Left ventricle myocardium superior (tissue), 1 donor: ENCODE data around the gene DGKH. TPM values are rescaled to one million over a fixed set of nuclear protein-coding genes. Genes with fewer than 3 reads are reported as not detected.

Experiments
- ATAC-seq: fragments of 200-7000 bp; cut with Tn5 transposase; one replicate; pipeline ENCODE4 v1.9.1; 2020; ENCODE audit warnings: mild to moderate bottlenecking, moderate library complexity
- DNase-seq: peaks from one replicate; pipeline ENCODE4 v3.0.0-alpha.2; 2020
- intact Hi-C: fragments of 100-400 bp; cut with micrococcal nuclease; formaldehyde crosslinking; loops from one replicate; pipeline ENCODE4 v1.11.0; 2022
- total RNA-seq: library from RNA; stranded (reverse); fragmentation: NEBNext Ultra II Directional; extraction: Animal tissue kit (Norgen Biotek cat#: 25700); gene quantifications from one replicate; pipeline ENCODE4 v1.2.1, GENCODE V29; 2021
- donor health status: DM: no; HTN: yes; CAD: no; lungs with severe emphysema.

DGKH gene
- total RNA-seq, 1 donor from 2014 or later: 5.2 TPM

- DNase-seq (no peak), ATAC-seq (no peak)
- intact Hi-C loops: no loop called here
Observed at GRCh38 chr13:42258747-42259146, 210.3 kb downstream of the DGKH start.

GRCh38 chr13:42259515-42259914, 211.1 kb downstream of the DGKH start:
- intact Hi-C loops: no loop called here
- ATAC-seq (no peak), DNase-seq (no peak)

DNA sequence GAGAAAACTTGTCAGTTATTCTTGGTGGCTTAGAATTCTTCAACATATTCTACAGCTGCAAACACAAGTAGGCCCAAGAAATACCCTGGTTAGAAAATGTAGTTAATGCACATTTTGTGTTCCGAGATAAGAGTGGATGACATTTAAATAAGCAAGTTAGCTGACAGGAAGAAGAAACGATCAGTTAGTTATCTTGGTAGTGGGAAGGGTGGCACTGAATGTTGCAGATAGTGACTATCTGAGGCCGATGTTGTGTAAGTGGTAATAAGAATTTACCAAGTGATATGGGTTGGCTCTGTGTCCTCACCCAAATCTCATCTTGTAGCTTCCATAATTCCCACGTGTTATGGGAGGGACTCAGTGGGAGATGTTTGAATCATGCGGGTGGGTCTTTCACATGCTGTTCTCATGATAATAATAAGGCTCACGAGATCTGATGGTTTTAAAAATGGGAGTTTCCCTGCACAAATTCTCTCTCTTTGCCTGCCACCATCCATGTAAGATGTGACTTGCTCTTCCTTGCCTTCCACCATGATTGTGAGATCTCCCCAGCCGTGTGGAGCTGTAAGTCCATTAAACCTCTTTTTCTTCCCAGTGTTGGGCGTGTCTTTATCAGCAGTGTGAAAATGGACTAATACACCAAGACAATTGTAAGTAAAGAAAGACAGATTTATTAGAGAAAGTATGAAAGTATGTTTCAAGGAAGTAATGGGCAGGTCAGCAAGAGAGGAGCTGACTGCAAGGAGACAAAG, 212.6 kb downstream of the DGKH start:
- no peak for DNase-seq
- intact Hi-C loops: no loop called here
- no peak for ATAC-seq

- no peak for DNase-seq
- intact Hi-C loops: no loop called here
- no peak for ATAC-seq
Observed at GRCh38 chr13:42266473-42266872, 218.0 kb downstream of the DGKH start.

DNA sequence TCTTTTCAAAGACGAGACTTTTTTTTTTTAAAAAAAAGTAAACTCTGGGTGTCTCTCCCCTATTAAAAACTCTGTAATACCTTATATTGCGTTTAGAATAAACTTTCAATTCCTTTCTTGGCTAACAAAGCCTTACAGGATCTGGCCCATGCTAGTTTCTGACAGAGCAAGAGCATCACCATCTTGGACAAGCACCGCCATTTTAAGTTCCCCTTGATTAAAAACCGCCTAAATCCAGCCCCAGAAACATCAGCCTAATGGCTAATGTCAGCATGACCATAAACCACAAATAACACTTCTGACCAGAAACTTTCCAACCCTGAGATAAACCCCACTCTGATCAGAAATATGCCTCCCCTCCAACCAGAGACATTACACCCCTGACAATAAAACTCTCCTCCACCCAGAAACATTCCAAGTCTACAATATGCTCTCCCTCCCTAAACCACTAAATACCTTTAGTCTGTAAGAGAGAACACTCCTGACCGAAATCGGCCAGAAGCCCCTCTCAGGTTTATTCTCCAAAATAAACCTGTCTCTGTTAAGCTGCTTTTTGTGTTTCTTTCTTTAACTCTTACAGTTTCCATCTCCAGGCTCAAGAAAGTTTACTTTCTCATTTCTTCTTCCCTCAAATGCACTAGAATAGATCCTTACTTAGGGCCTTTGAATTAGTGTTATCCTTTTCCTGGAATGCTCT, 221.9 kb downstream of the DGKH start:
- intact Hi-C loops: no loop called here
- no peak for DNase-seq
- ATAC-seq: no peak

DNA sequence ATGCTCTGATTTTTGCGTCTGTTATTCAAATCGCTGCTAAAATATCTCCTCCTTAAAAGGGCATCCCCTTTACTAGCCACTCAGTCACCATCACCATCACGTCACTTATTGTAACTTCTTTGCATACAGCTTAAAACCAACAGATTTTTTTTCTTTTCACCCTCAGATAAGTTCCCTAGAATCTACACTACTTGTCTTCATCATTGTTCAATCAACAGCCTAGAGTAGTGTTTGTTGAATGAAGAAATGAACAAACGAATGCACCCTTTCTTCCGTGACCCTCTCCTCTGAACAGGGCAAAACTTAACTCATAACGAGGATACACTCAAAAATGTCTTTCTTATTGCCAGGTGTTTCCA, 222.4 kb downstream of the DGKH start:
- DNase-seq (no peak), ATAC-seq (no peak)
- intact Hi-C loops: no loop called here

GRCh38 chr13:42271337-42272114, 223.1 kb downstream of the DGKH start:
- ATAC-seq: peak; percentile 96
- DNase-seq: peak; percentile 92
- intact Hi-C loops: no loop called here

GRCh38 chr13:42272115-42272803, 223.8 kb downstream of the DGKH start, which contains the start of gene AKAP11:
TSS of gene AKAP11 (plus strand) at chr13:42272152. CDS start at chr13:42286349, 14,197 bp downstream.
- ATAC-seq: peak; percentile 63
- DNase-seq: no peak
- intact Hi-C loops: no loop called here

GRCh38 chr13:42272804-42273175, 224.3 kb downstream of the DGKH start:
- no peak for ATAC-seq
- no peak for DNase-seq
- intact Hi-C loops: no loop called here

- no peak for ATAC-seq
- intact Hi-C loops: no loop called here
- DNase-seq: no peak
Observed at GRCh38 chr13:42274386-42275097, 226.1 kb downstream of the DGKH start.

DNA sequence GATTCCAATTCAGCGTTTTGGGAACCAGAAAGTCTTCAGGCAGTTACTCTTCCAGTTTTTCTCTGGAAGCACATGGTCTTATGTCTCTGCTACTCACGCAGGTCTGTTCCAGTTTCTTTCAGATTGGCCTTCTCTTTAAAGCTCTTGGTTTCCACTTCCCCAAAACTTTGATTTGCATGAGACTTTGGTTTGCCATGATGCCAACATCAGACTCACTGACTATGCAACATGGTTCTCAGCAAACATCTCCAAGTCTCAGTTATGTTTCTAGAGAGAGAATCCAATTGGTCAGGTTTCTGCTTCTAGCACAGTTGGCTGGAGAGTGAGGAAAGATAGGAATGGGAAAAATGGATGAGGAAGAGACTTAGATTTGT, 226.6 kb downstream of the DGKH start:
- ATAC-seq (no peak), DNase-seq (no peak)
- intact Hi-C loops: no loop called here

- ATAC-seq (no peak), DNase-seq (no peak)
- intact Hi-C loops: no loop called here
Observed at GRCh38 chr13:42275506-42275905, 227.1 kb downstream of the DGKH start.

GRCh38 chr13:42276683-42277082, 228.2 kb downstream of the DGKH start:
- intact Hi-C loops: no loop called here
- DNase-seq (no peak), ATAC-seq (no peak)

- intact Hi-C loops: no loop called here
- ATAC-seq (no peak), DNase-seq (no peak)
Observed at GRCh38 chr13:42277618-42278276, 229.3 kb downstream of the DGKH start.

DNA sequence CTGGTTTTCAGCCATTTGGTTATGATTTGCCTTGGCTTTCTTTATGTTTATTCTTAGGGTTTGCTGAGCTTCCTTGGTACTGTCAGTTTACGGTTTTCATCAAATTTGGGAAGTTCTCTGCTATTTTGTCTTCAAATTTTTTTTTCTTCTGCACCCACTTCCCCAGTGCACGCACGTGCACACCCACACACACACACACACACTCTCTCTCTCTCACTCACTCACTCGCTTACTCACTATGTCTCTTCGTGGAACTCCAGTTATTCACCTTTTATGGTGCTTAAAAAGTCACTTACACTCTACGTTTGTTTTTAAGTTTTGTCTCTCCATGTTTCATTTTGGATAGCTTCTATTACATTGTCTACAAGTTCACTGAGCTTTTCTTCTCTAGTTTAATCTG, 230.6 kb downstream of the DGKH start:
- DNase-seq: no peak
- intact Hi-C loops: no loop called here
- ATAC-seq: no peak

GRCh38 chr13:42279986-42280385, 231.5 kb downstream of the DGKH start:
- DNase-seq: no peak
- ATAC-seq: no peak
- intact Hi-C loops: no loop called here

- ATAC-seq: peak; percentile 62
- intact Hi-C loops: no loop called here
- DNase-seq: no peak
Observed at GRCh38 chr13:42280537-42280936, 232.1 kb downstream of the DGKH start.

DNA sequence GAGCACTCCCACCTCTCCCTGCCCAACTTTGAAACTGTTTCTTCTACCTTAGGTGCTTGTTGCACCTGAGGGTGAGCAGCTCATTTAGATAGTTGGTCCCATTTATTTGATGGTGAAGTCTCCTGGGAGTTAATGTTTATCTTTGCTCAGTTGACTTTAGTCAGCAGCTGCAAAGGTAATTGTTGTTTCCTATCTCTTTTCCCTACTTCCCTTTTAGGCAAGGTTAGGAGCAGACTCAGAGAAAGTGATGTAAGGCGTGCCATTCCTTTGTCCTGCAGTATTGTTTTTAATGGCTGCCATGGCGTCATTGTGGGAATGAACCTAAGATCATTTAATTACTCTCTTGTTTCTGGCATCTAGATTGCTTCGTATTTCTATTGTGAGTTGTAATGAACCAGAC, 235.1 kb downstream of the DGKH start:
- intact Hi-C loops: no loop called here
- DNase-seq (no peak), ATAC-seq (no peak)

DNA sequence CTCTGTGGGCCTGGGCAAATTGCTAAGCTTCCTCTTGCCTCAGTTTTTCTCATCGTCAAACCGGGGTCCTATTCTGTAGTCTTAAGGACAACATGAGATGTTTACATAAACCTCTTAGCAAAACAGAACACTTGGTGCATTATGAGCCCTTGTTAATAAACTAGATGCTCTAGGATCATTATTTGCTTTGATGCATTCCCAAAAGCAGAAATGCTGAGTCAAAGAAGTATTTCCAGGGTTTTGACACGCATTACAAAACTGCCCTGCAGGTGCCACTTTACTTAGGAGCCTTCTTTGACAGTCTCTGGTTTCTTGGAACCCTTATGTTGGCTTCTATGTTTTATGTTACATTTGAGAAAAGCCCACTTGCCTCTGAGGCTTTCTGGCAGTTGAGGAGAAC, 235.6 kb downstream of the DGKH start:
- ATAC-seq: no peak
- DNase-seq: no peak

More for the DNA sequence above, 235.6 kb downstream of the DGKH start:
- intact Hi-C loops: no loop called here
